Measurements from ENCODE around the gene CHD9. TPM values are rescaled to one million over a fixed set of nuclear protein-coding genes. Genes with fewer than 3 reads are reported as not detected.

The CHD9 gene
- polyA plus RNA-seq, 1 donor from 2014 or later, result 69.3 TPM

- TF ChIP-seq SMC3 (conservative IDR thresholded peaks at IDR 0.05; ENCODE audit: poor library complexity) (no peak), MXI1 (conservative IDR thresholded peaks at IDR 0.05; ENCODE audit: poor library complexity, severe bottlenecking) (no peak), EP300 (conservative IDR thresholded peaks at IDR 0.05; ENCODE audit: poor library complexity, severe bottlenecking) (no peak), POLR2AphosphoS5 (IDR thresholded peaks at IDR 0.05) (no peak), CTCF (IDR thresholded peaks at IDR 0.05; ENCODE audit: poor library complexity, severe bottlenecking) (no peak), RAD21 (conservative IDR thresholded peaks at IDR 0.05) (no peak), TAF1 (IDR thresholded peaks at IDR 0.05; ENCODE audit: low read depth) (no peak), EZH2 (IDR thresholded peaks at IDR 0.05; ENCODE audit: borderline replicate concordance, insufficient read depth, low read length, poor library complexity, severe bottlenecking) (no peak)
- TF ChIP-seq, protein P1, sequence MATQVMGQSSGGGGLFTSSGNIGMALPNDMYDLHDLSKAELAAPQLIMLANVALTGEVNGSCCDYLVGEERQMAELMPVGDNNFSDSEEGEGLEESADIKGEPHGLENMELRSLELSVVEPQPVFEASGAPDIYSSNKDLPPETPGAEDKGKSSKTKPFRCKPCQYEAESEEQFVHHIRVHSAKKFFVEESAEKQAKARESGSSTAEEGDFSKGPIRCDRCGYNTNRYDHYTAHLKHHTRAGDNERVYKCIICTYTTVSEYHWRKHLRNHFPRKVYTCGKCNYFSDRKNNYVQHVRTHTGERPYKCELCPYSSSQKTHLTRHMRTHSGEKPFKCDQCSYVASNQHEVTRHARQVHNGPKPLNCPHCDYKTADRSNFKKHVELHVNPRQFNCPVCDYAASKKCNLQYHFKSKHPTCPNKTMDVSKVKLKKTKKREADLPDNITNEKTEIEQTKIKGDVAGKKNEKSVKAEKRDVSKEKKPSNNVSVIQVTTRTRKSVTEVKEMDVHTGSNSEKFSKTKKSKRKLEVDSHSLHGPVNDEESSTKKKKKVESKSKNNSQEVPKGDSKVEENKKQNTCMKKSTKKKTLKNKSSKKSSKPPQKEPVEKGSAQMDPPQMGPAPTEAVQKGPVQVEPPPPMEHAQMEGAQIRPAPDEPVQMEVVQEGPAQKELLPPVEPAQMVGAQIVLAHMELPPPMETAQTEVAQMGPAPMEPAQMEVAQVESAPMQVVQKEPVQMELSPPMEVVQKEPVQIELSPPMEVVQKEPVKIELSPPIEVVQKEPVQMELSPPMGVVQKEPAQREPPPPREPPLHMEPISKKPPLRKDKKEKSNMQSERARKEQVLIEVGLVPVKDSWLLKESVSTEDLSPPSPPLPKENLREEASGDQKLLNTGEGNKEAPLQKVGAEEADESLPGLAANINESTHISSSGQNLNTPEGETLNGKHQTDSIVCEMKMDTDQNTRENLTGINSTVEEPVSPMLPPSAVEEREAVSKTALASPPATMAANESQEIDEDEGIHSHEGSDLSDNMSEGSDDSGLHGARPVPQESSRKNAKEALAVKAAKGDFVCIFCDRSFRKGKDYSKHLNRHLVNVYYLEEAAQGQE (IDR thresholded peaks at IDR 0.05; ENCODE audit: borderline replicate concordance), result no peak
- Histone ChIP-seq H4K20me1 (ENCODE audit: insufficient read depth) (no peaks in the 10 kb centered on the region), H3K4me2 (ENCODE audit: low read length) (no peak overlapping the region), H3F3A (ENCODE audit: insufficient read depth, low read length, poor library complexity, severe bottlenecking) (no peaks in the 10 kb centered on the region), H2AFZ (ENCODE audit: low read depth, low read length) (no peak overlapping the region), H3K27me3 (ENCODE audit: insufficient read depth, low read depth, low read length) (no peaks in the 10 kb centered on the region), H3K9me2 (ENCODE audit: insufficient read depth, low read length) (no peaks in the 10 kb centered on the region), H3K79me2 (replicated peaks; ENCODE audit: insufficient read depth, low read length) (no peaks in the 10 kb centered on the region), H3K4me3 (ENCODE audit: low read length) (no peak overlapping the region), H3K36me3 (ENCODE audit: insufficient read depth, low read length) (no peaks in the 10 kb centered on the region), H3K9me3 (ENCODE audit: low read length) (no peaks in the 10 kb centered on the region), H3K9ac (ENCODE audit: low read length) (no peak overlapping the region), H3K27ac (ENCODE audit: low read length) (no peak overlapping the region)
These were observed 49.0 kb downstream of the CHD9 start for GRCh38 chr16:53103811-53104210.

DNA sequence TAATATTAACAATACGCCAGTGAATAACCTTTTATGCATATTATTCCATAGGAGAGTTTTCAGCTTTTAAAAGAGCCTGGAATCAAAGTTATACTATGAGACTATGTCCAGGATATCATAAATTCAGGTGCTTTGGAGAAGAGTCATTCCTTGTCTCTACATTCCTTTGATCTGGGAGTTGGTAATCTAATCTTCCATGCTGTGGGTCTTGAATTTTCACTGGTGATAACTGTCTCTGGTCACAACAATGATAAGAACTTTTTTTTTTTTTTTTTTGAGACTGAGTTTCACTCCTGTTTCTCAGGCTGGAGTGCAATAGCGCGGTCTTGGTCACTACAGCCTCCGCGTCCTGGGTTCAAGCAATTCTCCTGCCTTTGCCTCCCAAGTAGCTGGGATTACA, 50.8 kb downstream of the CHD9 start:
- Histone ChIP-seq H3K4me2 (ENCODE audit: low read length) (no peak overlapping the region), H3F3A (ENCODE audit: insufficient read depth, low read length, poor library complexity, severe bottlenecking) (no peaks in the 10 kb centered on the region), H3K9me3 (ENCODE audit: low read length) (no peaks in the 10 kb centered on the region), H3K27ac (ENCODE audit: low read length) (no peak overlapping the region), H4K20me1 (ENCODE audit: insufficient read depth) (no peaks in the 10 kb centered on the region), H3K36me3 (ENCODE audit: insufficient read depth, low read length) (no peaks in the 10 kb centered on the region), H3K9me2 (ENCODE audit: insufficient read depth, low read length) (no peaks in the 10 kb centered on the region), H2AFZ (ENCODE audit: low read depth, low read length) (no peak overlapping the region), H3K27me3 (ENCODE audit: insufficient read depth, low read depth, low read length) (no peaks in the 10 kb centered on the region), H3K79me2 (replicated peaks; ENCODE audit: insufficient read depth, low read length) (no peaks in the 10 kb centered on the region), H3K9ac (ENCODE audit: low read length) (no peak overlapping the region), H3K4me3 (ENCODE audit: low read length) (no peak overlapping the region)
- no peak for TF ChIP-seq EP300 (conservative IDR thresholded peaks at IDR 0.05; ENCODE audit: poor library complexity, severe bottlenecking)
- TF ChIP-seq POLR2AphosphoS5 (IDR thresholded peaks at IDR 0.05), result no peak
- TF ChIP-seq, protein P1 (IDR thresholded peaks at IDR 0.05; ENCODE audit: borderline replicate concordance), result no peak
- TF ChIP-seq CTCF (IDR thresholded peaks at IDR 0.05; ENCODE audit: poor library complexity, severe bottlenecking), result no peak
- TF ChIP-seq MXI1 (conservative IDR thresholded peaks at IDR 0.05; ENCODE audit: poor library complexity, severe bottlenecking), result no peak
- no peak for TF ChIP-seq TAF1 (IDR thresholded peaks at IDR 0.05; ENCODE audit: low read depth)
- TF ChIP-seq EZH2 (IDR thresholded peaks at IDR 0.05; ENCODE audit: borderline replicate concordance, insufficient read depth, low read length, poor library complexity, severe bottlenecking), result no peak
- no peak for TF ChIP-seq SMC3 (conservative IDR thresholded peaks at IDR 0.05; ENCODE audit: poor library complexity)
- TF ChIP-seq RAD21 (conservative IDR thresholded peaks at IDR 0.05), result no peak

Data from neural cell (in vitro differentiated cells).